NCI-H82 treated with DMSO at 0.1 percent for 48 hours (cell line): ENCODE data around the gene EVPL.
"Not testable (repeated sequence)": the region's sequence is repeated elsewhere in the genome, so short reads cannot be mapped to it uniquely, and the experiment has no call there.

Experiments
- DNase-seq: peaks from one replicate; lab custom pipeline; 2025; ENCODE audit not compliant: unreplicated experiment; lab: John Stamatoyannopoulos, UW

The EVPL gene

GRCh38 chr17:76027159-76027839, at the start of gene EVPL:
Gene EVPL (minus strand): TSS chr17:76027306. CDS start chr17:76027198, 108 bp downstream.
- no peak for DNase-seq

GRCh38 chr17:76076146-76076764, 49.1 kb upstream of the EVPL start:
- no peak for DNase-seq

GRCh38 chr17:76075364-76076145, 48.4 kb upstream of the EVPL start:
- DNase-seq: no peak

- DNase-seq: no peak
Measured at GRCh38 chr17:76074390-76075363, 47.6 kb upstream of the EVPL start, which contains the start of gene GALR2. Gene GALR2 (plus strand): TSS chr17:76074781. CDS start chr17:76074884, 103 bp downstream.

- peak; percentile 80 for DNase-seq
Measured at GRCh38 chr17:76072148-76072858, 45.2 kb upstream of the EVPL start, which contains the start of gene SRP68. Gene SRP68 (minus strand): TSS chr17:76072517. CDS start chr17:76072491, 26 bp downstream.

GRCh38 chr17:76071531-76072147, 44.5 kb upstream of the EVPL start:
- no peak for DNase-seq

GRCh38 chr17:76065775-76066174, 38.7 kb upstream of the EVPL start:
- no peak for DNase-seq

GRCh38 chr17:76063875-76064546, 36.9 kb upstream of the EVPL start:
- DNase-seq: no peak

- not testable (repeated sequence) for DNase-seq
Measured at GRCh38 chr17:76058264-76058663, 31.2 kb upstream of the EVPL start.

- DNase-seq: no peak
Measured at GRCh38 chr17:76056882-76057281, 29.8 kb upstream of the EVPL start.

- no peak for DNase-seq
Measured at GRCh38 chr17:76054112-76054476, 27.0 kb upstream of the EVPL start.

- no peak for DNase-seq
Measured at GRCh38 chr17:76053246-76054111, 26.4 kb upstream of the EVPL start.

GRCh38 chr17:76051561-76051960, 24.5 kb upstream of the EVPL start:
- DNase-seq: no peak

GRCh38 chr17:76050538-76051467, 23.7 kb upstream of the EVPL start:
- no peak for DNase-seq

- no peak for DNase-seq
Measured at GRCh38 chr17:76049836-76050537, 22.9 kb upstream of the EVPL start.

GRCh38 chr17:76049239-76049638, 22.1 kb upstream of the EVPL start:
- no peak for DNase-seq
